Ramos (cell line): ENCODE data around the gene WT1.

ENCODE experiments used
- in situ Hi-C: fragments of 300-500 bp; cut with MboI; formaldehyde crosslinking; loops from one replicate; pipeline ENCODE4 v1.14.3; 2022; ENCODE audit warnings: low sequenced_read_pairs; ENCODE audit not compliant: unreplicated experiment

Gene WT1

DNA sequence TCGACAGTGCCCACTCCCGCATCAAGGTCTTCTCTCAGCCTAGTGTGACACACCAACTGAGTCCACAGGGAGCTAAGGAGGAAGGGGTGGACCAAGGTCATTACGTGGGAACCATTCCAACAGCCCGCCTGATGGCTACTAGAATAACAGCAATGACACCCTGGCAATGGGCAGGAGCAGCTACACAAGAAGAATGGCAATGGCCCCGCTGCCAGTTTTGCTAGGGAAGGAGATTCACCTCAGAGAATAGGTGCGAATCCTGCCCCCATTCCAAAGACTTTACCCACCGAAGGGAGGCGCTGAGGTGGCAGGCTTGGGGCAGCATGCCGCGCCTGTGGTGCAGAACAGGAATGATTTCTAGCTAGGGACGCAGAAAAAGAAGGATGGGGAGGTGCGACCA is 9.1 kb downstream of the WT1 start:
- in situ Hi-C loops: no loop called here

- in situ Hi-C loops: no loop called here
Measured at GRCh38 chr11:32425761-32426160, 9.6 kb downstream of the WT1 start.

DNA sequence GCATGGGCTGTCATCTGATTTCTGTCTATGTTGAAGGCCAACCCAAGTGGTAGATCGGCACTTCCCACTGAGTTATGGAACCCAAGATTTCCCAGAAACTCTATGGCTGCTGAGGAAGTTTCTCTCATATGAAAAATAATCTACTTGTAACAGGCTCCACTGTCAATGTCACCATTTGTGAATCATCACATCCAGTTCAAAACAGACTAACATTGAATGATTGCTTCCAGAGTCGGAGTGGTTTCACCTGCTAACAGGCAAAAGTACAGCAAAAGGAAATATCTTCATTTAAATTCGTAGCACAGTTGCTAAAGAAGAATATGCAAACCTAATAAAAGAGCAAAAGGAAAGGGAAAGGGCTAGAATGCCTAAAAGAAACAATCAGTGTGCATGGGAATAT is 12.8 kb downstream of the WT1 start:
- in situ Hi-C loops: no loop called here

DNA sequence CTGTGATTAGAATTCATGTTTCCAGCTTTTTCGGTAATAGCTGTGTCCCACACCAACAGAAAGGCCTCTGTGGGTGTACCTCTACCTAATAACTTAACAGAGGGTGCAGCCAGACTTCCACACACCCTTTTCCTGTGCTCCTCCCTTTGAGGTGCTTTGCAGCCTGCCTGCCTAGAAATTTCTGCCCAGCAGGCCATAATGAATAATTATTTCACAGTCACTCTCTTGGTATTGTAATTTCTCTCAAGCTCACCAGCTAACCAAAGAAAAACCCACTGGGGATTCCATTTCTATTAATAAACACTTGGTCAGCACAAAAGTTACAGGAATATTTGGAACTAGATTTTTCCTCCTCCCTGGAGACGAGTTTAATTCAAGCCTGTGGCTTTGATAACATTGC is 13.3 kb downstream of the WT1 start:
- in situ Hi-C loops: no loop called here

DNA sequence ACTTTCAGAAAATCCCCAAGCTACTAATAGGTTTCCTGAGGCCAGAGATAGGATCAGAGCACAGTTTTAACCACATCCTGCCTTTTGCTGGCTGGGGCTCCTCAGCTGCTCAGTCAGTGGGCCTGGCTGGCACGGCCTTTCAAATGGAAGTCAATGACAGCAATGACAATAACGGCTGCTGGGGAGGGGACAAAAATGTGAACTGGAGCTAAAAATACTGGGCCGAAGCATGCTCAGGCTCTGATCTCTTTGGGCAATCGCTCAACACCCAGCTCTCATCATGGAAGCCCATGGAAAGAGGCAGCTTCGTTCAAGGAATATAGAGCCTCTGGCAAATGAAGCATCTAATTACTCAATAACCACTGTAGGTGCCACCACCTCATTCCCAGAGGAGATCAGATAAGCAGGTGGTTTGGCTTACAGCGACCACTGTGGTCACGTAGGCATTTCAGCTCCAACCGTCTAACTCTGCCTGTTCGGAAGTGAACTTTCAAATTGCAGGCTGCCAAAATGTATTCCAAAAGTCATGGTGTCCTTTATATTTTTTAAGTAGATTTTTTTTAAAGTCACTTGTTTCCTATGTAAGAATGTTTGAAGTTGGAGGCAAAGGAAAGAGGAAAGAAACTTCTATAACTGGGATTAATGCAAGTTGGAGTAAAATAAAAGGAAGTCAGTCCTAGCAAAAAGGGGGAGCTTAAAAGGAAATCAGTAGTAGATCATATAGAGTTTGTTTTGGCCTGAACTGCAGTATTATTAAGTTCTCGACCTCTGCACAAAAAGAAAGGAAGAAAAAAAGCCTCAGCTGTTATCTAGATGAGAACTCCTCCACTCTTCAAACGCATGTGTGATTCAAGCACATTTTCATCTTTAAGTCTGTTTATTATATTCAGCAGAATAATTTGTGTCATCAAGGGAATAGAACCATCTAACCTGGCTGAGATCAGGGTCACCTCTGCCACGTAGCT is 14.1 kb downstream of the WT1 start:
- in situ Hi-C loops: no loop called here

DNA sequence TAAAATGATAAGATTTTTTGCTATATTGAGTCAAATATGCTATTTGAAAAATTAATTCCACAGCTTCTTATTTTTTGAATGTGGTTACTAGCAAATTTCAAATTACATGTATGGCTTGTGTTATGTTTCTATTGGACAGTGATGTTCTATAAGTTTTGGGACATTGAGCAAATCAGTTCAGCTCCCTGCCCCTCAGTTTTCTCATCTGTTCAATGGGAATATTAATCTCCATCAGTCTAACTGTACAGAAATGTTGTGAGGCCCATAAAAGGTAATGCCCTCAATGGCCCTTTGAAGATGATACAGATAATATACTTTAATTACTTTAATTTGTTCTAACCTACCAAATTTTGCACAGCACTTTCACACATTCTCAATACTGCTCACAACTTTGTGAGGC is 15.2 kb downstream of the WT1 start:
- in situ Hi-C loops: no loop called here

DNA sequence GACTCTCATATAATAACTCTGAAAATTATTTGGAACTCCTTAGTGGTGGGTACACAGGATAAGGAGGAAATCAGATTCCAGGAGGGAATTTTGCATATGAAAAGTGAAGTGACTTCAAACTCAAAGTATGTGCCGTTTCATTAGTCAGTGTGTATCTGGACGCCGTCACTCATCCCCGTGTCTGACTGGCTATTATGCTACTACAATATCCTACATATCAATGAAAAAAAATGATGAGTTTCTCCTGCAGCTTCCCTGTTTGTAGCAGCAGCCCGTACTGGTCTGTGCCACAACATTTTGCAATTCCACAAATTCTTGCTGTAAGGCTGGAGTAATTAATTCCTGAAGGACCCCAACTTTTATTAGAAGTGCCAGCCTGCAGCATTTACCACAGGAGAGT is 16.5 kb downstream of the WT1 start:
- in situ Hi-C loops: no loop called here

DNA sequence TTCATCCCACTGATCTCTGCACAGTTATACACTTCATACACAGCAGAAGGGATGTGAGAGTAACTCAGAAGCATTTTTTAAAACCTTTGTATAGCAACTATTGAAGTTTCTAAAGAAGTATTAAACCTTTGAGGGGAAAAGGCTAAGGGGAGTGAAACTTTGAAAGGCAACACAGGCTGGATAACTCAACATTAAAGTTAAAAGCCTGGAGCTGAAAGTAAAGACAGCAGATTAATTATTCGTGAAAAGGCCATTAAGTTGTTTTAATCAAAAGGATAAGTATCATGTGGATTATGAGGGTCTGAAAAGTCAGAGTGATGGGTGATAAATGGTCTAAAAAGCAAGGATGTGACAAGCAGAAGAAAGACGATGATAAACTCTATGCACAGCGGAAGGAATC is 17.5 kb downstream of the WT1 start:
- in situ Hi-C loops: no loop called here

DNA sequence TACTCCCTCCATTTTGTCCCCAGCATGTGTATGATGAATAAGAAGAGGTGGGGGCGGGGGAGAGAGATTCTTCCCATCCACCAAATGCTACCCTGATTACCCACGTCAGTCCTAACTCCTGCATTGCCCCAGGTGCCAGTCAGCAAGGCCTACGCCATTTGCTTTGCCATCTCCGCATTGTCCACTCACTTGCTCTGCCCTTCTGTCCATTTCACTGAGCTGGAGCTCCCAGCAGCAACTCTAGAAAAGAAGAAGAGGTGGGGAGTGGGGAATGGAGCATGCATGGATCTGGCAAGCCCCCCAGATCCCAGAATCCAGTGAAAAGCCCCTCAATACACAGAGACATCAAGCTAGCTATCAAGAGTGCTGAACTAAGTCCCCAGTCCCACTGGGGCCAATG is 19.0 kb downstream of the WT1 start:
- in situ Hi-C loops: no loop called here

GRCh38 chr11:32414925-32415324 is 20.4 kb downstream of the WT1 start:
- in situ Hi-C loops: no loop called here

GRCh38 chr11:32411942-32412615 is 23.3 kb downstream of the WT1 start:
- in situ Hi-C loops: no loop called here

DNA sequence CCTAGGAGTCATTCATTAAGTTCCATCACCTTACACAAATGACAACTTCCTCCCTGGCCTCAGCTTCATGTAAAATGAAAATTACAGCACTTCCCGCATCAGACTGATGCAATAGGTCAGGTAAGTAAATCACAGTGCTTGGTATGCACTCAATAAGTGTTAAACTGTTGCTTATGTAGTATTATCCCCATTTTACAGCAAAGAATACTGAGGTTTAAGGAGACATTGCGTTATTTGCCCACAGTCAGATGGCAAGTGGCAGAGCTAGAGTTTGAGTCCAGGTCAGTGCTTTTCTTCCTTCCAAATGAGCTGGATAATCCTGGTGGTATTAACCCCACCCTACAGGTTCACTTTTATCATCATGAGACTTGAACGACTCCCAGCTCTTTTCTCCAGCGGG is 29.7 kb downstream of the WT1 start:
- in situ Hi-C loops: no loop called here

GRCh38 chr11:32402836-32403235 is 32.5 kb downstream of the WT1 start:
- in situ Hi-C loops: no loop called here

GRCh38 chr11:32400670-32401369 is 34.5 kb downstream of the WT1 start:
- in situ Hi-C loops: no loop called here

DNA sequence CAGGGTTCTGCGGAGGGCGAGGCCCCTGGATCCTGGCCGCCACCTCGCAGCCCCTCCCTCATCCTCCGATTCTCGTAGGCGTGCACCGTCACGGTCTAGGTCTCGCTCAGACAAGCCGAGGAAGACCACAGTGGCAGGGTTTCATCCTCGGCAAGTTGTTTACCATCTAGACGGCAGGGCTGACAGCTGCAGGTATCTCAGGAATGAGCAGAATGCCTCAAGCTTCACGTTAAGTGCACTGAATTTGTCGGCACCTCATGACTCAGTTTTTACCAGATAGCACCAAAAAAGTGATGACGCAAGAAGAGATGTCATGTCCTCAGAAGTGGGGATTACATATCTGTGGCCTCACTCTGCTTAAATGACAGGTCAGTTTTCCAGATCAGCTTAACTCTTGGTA is 35.1 kb downstream of the WT1 start:
- in situ Hi-C loops: no loop called here

- in situ Hi-C loops: no loop called here
Measured at GRCh38 chr11:32396991-32397390, 38.3 kb downstream of the WT1 start.

DNA sequence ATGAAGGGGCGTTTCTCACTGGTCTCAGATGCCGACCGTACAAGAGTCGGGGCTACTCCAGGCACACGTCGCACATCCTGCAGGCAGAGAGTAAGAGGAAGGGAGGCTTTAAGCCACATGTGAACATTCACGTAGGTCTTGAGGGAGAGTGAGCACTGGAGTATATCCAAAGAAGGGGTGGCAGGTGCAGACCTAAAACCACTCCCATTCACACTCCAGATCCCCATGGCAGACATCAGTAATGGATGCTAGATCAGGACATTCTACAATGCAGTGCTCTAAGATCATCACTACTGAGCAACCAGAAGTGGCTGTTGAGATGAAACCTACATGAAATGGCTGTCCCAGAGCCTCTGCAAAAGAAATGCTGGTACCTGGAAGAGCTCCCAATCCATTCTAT is 39.0 kb downstream of the WT1 start:
- in situ Hi-C loops: no loop called here

GRCh38 chr11:32395127-32395526 is 40.2 kb downstream of the WT1 start:
- in situ Hi-C loops: no loop called here

DNA sequence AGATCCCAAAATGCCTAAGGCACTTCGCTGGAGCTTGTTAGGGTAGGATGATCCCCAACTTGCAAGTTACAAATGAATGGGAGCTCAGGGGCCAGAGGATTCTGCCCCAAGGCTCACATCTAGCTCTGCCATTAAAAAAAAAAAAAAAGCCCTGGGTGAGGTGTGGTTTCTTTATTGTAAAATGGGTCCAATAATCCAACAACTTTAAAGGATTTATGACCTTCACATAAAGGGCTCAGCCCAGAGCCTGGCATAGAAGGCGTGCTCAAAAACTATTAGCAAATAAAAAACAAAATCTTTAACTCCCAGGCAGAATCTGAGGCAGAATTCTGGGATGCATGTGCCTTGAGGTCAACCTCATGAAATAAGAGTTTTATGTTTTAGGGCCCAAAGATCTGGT is 42.5 kb downstream of the WT1 start:
- in situ Hi-C loops: no loop called here

- in situ Hi-C loops: no loop called here
Measured at GRCh38 chr11:32391956-32392553, 43.3 kb downstream of the WT1 start.

GRCh38 chr11:32391479-32391878 is 43.9 kb downstream of the WT1 start:
- in situ Hi-C loops: no loop called here
